GM23248 (cell line): ENCODE data around the gene PPIP5K1.
"Not testable (repeated sequence)": the region's sequence is repeated elsewhere in the genome, so short reads cannot be mapped to it uniquely, and the experiment has no call there.

ENCODE experiments used
- EZH2 ChIP-seq: fragments of 200-600 bp; sonication (generic); IDR thresholded peaks from 2 replicates; pipeline ENCODE4 v1.6.1; 2018; ENCODE audit warnings: antibody characterized with exemption, mild to moderate bottlenecking; ENCODE audit not compliant: insufficient read depth, poor library complexity, severe bottlenecking
- EZH2phosphoT487 ChIP-seq: fragments of 200-600 bp; sonication (generic); IDR thresholded peaks from 2 replicates; pipeline ENCODE4 v1.6.1; 2018; ENCODE audit warnings: antibody characterized with exemption, moderate library complexity, mild to moderate bottlenecking, low read depth; ENCODE audit not compliant: insufficient read depth

DNA sequence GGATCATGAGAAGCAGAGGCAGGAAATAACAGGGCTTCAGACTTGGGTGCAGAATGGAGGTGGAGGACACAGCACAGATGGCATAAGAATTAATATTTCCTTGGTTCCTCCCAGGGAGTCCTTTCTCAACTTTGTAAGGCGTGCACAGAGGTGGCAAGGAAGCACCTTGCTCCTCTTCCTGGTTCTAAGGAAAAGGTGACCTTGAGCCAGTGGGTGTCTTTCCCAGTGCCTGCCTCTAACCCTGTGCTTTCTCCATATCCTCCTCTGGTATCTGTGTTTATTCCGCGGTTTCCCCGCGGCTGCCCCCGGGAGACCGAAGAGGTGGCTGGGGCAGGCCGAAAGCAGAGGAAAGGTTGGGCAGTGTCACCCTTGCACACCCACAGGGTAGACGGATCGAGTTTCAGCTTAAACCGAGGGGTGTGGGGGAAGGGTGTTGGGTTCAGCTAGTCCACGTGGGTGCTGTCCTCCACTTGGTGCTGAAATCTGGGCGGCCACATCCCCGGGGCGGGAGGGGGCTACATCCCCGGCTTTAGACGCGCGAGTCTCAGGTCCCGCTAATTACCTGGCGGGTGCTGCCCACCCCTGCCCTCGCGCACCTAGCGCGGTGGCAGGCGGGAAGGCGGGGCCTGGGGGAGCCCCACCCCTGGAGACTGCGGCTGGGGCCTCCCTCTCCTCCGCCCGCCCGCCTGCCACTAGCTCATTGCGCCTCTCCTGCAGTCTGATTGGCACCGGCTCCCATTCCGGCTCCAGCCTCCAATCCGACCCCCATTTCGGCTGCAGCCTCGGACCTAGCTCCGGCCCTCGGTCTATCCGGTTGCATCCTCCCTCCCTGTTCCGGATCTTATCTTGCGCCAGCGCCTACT, 3.6 kb upstream of the PPIP5K1 start, which contains the start of gene CKMT1B:
- TF ChIP-seq EZH2, EZH2phosphoT487: not testable (repeated sequence)
